GM04504 (cell line): ENCODE data around the gene NAA80.
"Not testable (repeated sequence)": the region's sequence is repeated elsewhere in the genome, so short reads cannot be mapped to it uniquely, and the experiment has no call there.

Experiments used
- DNase-seq: peaks from one replicate; pipeline ENCODE4 v3.0.0-alpha.2; 2012; ENCODE audit warnings: low read depth

NAA80 gene

DNA sequence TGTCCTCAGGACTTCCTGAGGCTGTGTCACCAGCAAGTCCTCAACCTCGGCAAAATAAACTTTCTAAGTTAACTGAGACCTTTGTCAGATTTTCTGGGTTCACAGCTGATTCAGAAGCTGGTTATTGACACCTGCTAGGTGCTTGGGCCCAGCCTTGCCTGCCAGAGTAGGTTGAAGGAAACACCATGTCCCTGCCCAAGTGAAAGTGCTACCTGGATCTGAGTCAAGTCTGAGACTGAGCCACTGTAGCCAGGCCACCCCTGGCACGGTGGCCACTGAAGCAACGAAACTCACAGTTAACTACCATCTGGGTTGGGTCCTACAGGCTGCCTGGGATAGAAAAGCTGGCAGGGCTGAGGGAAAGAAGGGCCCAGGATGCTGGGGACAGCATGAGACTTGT, 15.1 kb upstream of the NAA80 start:
- no peak for DNase-seq

DNA sequence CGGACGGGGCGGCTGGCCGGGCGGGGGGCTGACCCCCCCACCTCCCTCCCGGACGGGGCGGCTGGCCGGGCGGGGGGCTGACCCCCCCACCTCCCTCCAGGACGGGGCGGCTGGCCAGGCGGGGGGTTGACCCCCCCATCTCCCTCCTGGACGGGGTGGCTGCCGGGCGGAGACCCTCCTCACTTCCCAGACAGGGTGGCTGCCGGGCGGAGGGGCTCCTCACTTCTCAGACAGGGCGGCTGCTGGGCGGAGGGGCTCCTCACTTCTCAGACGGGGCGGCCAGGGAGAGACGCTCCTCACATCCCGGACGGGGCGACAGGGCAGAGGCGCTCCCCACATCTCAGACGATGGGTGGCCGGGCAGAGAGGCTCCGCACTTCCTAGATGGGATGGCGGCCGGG, 12.8 kb upstream of the NAA80 start:
- not testable (repeated sequence) for DNase-seq

DNA sequence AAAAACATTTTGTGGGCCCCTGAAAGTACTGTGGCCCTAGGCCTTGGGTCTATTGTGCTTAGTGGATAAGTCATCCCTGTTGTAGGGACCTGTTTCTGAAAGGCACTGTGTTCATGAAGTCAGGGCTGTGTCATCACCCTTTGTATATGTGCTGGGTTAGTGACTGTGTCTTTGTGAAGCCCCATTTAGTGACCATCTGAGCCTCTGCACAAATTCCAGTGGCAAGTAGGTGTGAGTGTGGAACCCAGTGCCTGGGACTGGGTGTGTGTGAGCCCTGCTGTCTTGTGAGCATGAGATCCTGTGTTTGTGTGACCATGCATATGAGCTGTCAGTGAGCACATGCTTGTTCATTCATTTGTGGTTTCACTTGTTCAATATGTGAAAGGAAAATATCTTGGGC, 5.4 kb upstream of the NAA80 start:
- DNase-seq = no peak

DNA sequence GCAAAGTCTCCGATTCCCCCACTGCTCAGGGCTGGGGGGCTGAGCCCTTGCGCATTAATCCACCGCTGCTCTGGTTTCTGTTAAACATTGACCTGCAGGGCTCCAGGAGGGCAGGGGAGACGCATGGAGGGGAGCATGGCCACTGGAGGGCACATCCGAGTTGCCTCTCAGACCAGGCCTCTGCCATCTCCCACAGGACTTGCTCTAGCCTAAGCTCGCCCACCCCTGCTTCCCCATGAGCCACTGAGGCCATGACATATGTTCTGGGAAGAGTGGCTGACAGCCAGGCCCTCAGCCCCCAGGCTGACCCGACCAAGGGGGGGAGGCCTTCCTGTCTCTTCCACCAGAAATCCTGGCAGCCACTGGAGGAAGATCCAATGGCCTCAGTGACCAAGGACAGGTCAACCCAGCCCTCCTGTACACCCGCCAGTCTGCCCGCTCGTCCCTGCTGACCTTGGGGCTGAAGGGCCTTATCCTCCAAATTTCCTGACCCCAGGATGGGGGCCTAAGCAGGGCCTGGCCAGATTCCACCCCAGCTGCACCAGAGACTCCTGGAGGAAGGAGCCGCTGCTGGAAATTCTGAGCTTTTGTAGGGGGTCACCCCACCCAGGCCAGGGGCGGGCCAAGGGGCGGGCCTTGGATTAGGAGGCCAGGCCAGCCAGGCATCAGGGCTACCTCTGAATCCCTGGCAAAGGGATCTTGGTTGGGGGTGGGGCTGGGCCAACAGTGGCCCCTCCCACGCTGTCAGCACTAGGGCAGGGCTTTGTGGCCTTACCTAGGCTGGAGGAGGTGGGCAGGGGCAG, 4.0 kb upstream of the NAA80 start, which contains the start of gene HYAL1:
Gene HYAL1, minus strand, starts transcription at position 562 of the 803 bp plus-strand sequence. CDS start 618 bp downstream, outside the sequence.
- DNase-seq = no peak

DNA sequence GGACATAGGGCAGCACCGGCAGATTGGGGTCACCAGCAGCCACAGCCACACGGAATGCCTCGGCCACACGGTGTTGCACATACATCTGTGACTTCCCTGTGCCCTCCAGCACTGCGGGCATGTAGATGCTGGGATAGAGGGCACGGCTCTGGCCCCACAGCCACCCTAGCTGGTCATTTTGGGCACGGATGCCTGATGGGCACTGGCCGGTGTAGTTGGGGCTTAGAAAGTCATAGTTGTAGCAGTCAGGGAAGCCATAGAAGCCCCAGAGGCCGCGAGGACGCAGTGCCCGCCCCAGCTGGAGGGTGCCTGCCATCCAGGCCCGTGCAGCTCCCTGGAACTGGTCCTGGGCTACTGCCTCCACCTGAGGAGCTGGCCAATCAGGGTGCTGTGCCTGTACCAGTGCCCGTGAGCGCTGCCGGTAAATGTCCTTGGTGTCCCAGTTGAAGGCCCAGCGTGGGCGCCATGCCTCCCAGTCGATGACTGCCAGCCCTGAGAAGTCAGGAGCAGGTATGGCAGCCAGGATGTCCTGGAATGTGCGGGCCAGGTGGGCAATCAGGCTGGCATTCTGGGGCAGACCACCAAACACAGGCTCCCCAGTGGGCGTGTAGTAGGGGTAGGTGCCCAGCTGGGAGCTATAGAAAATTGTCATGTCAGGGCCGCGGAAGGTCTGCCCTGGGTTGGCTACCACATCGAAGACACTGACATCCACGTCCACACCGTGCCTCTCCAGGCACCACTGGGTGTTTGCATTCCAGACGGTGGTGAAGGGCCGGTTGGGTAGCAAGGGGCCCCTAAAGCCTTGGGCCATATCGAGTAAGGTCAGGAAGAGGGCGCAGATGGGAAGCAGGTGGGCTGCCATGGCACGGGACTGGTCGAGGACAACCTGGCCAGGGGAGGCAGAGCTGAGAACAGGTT, 3.1 kb upstream of the NAA80 start:
- DNase-seq = no peak

DNA sequence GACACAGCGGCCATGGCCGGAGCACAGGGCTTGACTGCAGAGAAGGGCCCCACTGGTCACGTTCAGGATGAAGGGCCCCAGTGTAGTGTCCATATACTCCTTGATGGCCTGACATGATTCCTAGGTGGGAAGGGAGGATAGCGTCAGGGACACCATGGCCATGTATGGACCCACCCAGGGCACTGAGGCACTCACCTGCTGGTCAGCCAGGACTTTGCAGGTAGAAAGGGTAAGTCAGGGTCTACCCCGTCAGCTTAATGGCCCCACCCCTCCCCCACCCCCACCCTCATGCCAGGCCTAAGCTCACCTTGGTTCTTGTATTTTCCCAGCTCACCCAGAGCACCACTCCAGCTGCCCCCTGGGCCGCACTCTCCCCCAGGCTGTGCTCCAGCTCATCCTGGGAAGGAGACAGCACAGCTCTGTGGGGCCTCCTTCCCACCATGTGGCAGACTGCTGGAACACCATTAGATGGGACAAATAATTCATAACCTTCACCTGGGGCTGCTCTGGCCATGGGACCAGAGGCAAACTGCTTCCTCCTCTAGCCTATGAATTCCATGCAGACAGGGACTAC, 1.6 kb upstream of the NAA80 start:
- no peak for DNase-seq

DNA sequence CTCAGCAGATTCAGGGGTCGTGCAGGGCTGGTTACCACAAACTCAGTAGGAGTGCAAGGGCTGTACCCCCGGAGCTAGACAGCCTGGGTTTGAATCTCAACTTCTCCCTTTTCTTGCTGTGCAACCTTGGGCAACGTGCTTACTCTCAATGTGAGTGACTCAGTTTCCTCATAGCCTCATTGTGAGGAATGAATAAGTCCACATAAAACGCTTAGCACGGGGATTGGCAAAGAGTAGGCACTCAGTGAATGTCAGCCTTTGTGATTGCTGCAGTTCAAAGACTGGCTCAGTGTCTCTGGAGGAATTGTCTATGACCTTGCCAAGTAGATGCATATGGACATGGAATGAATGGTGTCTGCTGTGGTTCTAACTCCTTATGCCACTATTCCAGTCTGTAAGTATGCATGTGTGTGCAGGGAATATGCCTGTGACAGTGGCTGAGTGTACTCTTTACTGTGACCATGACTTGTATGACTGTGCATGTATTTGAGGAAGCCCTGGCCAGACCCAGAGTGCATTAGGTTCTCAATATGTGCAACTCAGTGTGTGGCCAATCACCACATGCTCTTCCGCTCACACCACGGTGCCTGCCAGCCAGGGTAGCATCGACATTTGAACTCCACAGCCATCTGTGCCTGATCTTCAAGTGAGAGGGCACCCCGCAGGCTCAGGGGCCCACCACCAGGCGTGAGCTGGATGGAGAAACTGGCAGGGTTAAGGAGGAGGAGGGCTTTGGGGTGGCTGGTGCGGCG, 900 bp upstream of the NAA80 start:
- DNase-seq = no peak

DNA sequence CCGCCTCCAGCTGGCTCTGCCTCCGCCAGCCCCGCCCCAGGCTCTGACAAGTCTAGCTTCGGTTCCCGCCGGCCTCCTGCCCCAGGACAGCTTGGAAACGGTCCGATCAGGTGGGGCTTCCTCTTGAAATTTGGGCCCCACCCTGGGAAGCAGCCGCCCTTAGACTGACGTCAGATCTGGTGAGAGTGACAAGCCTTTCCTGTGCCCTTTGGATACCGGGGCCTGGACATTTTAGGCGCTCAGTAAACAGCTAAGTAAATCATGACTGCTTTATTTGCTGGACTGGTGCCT, 378 bp upstream of the NAA80 start:
- DNase-seq = no peak

DNA sequence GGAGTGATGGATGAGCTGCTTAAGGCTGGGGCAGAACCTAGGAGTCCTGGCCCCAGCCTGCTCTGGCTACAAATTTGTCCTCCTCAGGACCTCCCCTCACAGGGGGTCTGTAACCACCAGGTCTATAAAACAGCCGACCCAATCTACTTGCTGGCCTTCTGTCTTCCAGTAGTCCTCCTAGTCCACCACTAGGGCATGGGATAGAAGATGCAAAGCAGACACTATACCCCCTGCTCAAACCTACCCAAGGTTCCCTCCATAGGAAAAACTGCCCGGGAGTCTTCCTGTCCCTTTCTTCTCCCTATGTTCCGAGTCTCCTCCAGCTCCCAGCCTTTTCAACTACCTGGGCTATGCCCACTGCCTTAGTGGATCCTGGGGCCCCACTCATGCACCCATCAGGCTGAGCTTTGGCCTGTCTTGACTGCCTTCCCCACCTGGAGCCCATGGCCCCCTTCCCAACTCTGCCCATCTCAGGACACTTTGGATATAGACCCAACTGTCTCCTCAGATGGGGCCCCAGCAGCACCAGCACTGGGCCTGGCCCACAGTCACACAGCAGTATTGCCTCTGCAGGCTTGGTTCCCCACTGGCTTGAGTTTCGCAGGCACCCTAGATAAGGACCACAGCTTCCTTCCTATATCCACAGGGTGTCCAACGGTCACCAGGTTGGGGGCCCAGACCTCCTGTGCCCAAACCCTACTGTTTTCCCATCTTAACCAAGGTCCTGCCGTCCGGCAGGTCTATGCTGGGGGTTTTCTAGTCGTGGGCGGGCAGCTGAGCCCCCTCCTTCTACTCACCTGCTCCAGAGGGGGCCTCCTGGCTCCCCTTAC, 1.1 kb downstream of the NAA80 start:
- DNase-seq = no peak

DNA sequence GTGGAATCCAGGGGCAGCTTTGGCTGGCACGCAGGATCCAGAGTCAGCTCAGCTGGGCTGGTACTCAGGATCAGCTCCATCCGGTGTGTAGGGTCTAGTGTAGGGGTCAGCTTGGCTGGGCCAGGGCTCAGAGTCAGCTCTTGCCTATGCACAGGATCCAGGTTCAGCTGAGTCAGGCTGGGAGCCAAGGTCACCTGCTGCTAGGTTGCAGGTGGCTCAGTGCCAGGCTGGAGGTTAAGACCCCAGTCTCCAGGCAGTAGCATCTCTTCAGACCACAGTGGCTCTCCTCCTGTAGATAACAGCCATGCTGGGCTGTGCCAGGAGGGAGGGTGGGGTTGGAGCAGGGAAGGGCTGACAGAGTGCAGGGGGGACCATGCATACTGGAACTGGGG, 1.8 kb downstream of the NAA80 start:
- DNase-seq = no peak

DNA sequence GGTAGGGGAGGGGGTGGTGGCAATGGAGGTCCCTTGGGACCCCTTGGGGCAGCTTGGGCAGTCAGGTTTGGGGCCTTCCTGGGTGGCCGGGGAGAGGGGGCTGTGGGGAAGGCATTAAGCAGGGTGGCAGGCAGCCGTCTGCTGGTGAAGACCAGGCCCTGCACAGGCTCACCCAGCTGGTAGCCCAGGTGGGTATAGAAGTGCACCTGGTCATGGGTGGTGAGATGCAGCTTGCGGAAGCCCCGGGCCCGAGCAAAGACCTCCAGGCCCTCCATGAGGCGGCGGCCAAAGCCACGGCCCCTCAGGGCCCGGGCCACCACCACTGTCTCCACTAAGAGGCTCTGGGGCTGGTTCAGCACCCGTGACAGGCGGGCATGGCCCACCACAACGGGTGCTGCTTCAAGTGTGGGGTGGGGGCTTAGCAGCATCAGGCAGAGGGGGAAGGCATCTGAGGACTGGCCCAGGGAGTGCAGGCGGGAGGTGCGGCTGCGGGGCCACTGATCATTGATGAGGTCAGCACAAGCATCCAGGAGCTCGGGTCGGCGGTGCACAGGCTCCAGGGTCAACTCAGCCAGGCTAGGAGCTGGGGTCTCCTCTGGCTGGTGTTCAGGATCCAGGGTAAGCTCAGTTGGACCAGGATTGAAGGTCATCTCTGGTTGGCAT, 2.4 kb downstream of the NAA80 start:
- DNase-seq = no peak

DNA sequence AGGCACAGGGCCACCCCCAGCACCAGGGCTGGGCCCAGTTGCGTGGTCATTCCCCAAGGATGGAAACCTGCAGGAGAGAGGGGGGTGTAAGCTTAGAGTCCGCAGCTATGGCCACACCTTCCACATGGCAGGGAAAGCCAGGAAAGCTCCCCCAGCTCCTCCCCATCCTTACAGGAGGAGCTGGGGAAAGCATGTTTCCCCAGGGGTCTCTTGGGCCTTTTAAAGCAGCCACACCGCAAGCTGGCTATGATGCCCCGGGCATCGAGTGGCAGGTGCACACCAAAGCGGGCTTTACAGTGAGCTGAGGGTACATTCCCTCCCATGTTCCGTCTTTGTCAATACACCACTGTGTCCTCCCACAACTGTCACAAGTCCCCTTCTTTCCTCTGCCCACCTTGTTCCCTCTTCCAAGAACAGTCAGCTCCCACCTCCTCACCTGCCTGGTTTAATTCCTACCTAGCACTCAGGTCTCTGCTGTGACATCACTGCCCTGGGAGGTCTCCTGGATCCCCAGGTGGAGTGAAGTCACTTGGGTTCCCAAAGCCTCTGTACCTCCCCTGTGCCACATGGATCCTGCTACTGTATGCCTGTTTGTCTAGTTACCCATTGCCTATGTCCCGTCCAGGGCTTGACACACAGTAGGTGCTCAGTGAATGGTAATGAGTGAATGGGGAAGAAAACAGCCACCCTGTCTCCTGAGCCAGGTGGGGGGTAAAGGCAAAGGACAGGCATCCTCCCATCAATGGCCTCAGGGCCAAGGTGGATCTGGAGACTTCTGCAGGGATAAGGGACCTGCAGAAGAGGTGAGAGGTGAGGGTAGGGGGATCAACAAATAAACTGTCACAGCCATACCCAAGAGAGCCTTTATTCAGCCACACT, 3.4 kb downstream of the NAA80 start:
- DNase-seq = no peak

DNA sequence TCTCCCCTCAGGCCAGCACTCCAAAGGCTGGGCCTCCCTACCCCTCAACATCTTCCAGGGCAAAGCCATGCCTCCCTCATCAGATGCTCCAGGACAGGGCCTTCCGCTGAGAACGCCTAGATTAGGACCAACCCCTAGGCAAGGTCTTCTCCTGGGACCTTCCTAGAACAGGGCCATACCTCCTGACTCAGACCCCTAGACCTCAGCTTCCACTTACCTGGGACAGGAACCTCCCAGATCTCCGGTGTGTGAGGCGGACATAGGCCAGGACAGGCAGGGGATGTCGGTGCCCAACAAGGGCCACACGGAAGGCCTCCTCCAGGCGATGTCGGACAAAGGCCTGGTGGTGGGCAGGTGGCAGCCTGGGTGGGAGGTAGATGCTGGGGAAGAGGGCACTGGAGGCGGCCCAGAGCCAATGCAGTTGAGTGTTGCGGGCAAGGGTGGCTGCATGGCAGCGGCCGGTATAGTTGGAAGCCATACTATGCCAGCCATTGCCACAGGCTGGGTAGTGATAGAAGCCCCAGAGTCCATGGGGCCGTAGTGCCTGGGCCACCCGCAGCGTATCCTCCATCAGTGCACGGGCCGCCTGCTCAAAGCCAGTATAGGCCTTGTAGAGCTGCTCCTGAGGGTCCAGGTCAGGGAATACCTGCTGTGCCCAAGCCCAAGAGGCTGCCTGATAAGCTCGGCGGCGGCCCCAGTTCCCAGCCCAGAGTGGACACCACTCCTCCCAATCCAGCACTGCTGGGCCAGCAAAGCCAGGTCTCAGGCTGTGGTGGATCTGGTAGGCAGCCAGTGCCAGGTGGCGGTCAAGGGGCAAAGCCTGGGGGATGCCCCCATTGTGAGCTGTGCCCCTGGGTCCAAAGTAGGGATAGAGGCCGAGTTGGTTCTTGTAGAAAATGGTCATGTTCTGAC, 4.5 kb downstream of the NAA80 start:
- DNase-seq = no peak

DNA sequence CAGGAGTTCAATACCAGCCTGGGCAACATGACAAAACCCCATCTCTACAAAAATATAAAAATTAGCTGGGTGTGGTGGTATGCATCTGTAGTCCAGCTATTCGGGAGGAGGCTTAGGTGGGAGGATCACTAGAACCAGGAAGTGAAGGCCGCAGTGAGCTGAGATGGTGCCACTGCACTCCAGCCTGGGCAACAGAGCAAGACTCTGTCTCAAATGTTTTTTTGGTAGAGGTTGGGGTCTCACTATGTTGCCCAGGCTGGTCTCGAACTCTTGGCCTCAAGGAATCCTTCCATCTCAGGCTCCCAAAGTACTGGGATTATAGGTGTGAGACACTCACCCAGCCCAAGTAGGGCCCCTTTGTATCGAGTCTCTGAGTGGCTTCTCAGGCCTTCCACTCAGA, 5.1 kb downstream of the NAA80 start:
- DNase-seq = no peak

DNA sequence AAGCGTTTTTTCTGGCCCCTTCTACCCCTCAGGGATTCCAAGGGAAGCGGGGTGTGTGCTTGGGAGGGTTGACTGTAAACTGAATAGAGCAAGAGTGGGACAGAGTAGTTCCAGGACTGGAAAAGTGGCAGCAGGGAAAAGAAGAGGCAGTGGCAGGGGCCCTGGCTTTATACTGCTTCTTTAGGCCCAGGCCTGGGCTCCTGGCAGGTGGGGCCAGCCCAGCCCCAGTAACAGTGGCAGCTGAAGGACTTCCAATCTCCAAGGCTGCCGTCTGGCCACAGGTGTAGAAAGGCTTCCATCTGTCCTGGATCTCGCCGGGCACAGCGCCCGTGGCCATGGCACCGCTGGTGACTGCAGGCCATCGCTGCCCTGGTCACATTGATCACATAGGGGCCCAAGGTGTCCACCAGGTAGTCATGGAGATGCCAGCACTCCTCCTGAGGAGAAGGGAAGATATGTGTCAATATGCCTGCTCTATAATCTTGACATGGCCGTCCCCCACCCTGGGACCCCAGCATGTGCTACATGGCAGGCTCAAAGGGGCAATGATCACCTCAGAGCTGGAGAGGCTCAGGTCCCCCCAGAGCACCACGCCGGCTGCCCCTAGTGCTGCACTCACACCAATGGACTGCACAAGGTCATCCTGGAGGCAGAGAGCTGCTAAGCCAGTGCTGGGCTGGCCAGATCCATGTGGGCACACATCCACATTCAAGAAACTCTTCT, 6.0 kb downstream of the NAA80 start:
- no peak for DNase-seq

DNA sequence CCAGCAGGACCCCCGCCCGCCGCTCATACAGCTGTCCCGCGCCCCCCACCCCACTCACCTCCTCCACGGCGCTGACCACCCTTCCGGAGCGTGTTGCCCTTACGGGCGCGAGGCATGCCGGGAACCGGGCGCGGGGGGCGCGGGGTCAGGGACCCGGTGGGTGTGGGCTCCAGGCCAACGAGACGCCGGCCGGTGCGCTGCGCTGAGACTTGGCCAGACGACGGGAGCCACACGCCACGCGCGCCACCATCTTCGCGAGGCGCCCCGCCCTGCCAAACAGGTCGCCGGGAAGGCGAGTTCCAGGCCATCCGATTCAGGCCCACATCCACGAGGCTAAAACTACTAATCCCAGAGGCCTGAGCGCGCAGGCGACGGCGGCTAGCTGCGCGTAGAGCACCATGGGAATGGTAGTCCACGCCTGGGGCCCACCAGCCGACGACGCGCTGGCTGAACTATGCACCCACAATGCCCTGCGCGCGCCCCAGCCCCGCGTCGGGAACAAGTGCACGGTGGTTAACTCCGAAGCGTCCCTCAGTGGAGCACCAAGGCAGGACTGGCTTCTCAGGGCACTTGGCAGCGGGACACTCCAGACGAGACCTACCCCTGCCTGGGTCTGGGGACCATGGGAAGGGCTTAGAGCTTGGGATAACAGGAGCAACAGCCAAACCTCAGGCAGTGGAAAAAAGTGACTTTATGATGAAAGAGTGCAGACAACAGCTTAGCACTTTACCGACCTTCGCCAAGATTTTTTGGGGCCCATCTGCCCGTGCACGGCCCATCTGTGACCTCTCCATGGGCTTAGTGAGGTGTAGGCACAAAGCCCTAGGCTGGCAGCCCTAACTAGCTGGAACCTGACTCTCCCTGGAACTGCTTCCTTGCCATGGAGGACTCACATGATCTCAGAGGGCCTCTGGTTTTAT, 6.8 kb downstream of the NAA80 start, which contains the start of gene IFRD2:
Gene IFRD2, minus strand, starts transcription at position 271 of the 920 bp plus-strand sequence. Its CDS starts 155 bp downstream, at position 116.
- DNase-seq = peak; percentile 94

DNA sequence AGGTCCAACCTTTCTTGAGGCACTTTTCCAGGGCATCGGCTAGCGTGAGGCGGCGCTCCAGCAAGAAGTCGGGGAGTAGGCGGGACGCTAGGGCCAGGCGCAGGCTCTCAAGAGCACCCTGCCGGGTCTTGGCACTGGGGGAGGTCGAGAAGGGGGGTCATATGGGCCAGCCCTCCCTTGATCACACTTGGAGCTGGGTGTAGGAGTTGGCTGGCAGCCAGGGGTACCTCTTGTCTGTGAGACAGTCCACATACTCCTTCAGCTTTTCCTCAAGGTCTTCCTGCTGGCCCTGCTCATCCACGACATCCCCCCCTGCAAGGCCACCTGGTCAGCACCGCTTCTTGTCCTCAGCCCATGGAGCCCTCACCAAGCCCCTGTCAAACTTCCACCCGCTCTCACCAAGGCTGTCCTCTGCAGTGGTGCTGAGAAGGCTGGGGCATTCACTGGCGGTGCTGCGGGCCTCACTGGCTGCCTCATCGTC, 9.0 kb downstream of the NAA80 start:
- no peak for DNase-seq
